Middle frontal gyrus (tissue), 1 donor: ENCODE results near the gene PHOX2A.

Experiments used
- DNase-seq: peaks from one replicate; pipeline ENCODE4 v3.0.0-alpha.2; 2015; ENCODE audit warnings: low spot score; ENCODE audit errors: extremely low spot score

PHOX2A gene

DNA sequence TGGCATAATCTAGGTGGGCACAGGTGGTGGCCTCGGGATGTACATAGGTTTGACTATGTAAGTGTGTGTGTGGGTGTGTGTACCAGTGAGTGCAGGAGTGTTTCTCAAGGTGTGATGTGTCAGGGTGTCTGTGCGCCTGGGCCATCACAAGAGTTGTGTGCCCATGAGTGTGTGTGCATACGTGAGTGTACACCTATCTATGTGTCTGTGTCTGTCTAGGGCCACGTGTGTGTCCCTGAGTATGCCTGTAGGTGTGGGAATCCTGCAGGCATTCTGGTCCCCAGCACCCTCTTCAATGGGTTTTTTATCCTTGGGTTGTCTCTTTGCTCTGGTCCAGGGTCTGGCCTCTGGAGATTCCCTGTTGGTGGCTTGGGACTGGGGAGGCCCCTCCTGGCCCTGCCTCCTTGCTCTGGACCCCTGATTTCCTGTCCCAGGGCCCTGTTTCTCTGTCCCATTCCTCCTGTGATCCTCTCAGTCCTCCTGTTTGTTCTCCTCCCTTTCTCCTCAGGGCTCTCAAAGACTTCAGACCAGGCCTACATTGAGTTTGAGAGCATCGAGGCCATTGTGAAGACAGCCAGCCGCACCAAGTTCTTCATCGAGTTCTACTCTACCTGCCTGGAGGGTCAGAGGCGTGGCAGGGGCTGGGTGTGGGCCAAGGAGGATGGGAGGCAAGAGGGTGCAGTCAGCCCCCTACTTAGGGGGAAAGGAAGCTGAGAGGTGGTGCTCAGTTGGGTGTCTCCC lies 10.0 kb downstream of the PHOX2A start:
- DNase-seq, result no peak

DNA sequence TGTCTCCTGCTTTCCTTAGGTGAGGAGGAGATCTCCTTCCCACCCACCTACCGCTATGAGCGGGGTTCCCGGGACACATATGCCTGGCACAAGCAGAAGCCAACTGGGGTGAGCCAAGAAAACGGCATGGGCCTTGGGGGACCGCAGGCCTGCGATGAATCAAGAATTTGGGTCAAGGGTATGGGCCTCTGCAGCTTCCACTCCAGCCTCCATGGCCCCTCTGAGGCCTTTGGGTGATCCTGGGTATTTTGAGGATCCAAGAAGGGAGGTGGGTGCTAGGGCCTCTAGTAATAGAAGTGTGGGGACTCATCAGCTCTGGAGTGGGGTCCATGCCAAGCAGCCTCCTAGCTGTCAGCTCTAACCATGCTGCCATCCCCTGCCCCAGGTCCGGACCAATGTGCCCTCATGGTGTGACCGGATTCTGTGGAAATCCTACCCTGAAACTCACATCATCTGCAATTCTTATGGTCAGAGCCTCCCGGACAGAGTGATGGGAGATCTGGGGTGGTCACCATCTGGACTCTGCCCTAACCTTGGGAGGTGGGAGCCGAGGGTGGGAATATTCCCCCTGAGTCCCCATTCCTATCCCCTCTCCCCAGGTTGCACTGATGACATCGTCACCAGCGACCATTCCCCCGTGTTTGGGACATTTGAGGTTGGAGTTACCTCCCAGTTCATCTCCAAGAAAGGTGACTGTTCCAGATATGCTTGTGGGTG lies 10.8 kb downstream of the PHOX2A start:
- DNase-seq, result no peak

DNA sequence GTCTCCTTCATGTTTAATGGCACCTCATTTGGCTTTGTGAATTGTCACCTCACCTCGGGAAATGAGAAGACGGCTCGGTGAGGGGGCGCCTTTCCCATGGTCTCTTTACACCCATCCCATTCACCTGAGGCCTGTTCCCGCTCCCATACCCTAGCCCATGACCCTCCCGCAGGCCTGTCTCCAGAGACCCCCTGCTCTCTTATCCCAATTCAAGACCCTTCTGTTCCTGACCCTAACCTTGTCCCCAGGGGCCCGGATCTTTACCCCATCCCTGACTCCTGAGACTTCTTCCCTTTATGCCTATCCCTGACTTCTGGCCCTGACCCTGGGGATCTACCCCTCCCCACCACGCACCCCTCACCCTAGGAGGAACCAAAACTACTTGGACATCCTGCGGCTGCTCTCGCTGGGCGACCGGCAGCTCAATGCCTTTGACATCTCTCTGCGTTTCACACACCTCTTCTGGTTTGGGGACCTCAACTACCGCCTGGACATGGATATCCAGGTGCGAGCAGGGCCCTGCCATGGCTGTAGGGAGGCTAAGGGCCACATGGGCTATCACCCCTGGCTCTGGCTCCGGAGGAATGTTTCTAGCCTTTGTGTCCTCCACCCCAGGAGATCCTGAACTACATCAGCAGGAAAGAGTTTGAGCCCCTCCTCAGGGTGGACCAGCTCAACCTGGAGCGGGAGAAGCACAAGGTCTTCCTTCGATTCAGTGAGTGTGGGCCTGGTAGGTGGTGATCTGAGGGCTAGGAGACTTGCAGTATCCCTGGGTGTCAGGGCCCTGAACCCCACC lies 11.5 kb downstream of the PHOX2A start:
- no peak for DNase-seq

DNA sequence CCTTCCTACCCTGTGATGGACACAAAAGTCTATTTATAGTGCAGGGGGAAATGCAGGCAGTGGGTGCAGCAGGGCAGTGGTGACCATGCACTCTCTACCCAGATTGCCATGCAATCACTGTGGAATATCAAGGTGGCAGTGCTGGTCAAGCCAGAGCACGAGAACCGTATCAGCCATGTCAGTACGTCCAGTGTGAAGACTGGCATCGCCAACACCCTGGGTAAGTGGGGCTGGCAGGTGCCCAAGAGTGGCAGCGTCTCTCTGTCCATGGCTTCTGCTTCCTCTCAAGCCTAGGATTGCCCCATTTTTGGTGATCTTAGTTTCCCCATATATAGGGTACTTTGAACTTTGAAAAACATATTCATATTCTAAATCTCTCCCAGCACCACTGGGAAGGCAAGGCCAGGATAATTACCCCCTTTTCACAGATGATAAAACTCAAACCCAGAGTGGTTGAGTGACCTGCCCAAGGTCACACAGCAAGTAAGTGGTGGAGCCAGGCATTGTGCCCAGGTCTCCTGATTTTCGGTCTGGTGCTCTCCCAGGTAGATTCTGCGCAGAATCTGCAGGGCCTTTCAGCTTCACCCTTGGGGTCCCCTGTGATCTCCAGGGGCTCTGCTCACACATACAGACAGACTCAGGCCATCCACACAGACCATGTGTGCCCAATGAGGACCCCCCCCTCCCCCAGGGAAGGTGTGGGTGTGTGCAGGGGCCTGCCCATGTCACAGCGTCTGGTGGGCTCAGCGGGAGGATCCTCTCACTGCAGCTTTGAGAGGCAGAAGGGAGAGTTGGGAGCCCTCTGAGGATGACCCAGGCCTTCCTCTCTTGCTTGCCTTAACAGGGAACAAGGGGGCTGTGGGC lies 12.3 kb downstream of the PHOX2A start:
- no peak for DNase-seq

DNA sequence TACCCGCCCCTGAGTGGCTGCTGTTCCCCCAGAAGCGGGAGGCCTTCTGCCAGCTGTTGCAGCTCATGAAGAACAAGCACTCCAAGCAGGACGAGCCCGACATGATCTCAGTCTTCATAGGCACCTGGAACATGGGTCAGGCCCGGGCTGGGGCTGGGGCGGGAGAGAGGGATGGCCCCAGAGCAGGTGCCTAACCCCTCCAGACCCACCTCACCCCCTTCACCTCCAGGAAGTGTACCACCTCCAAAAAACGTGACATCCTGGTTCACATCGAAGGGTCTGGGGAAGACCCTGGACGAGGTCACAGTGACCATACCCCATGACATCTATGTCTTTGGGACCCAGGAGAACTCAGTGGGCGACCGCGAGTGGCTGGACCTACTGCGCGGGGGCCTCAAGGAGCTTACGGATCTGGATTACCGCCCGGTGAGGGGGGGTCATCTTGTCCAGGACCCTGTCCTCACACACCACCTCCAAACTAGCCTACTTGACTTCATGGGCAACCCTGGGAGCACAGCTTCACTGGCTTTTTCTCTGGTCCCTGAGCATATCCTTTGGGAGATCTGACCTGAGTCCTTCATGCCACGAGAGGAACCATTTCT lies 13.1 kb downstream of the PHOX2A start:
- DNase-seq, result no peak

DNA sequence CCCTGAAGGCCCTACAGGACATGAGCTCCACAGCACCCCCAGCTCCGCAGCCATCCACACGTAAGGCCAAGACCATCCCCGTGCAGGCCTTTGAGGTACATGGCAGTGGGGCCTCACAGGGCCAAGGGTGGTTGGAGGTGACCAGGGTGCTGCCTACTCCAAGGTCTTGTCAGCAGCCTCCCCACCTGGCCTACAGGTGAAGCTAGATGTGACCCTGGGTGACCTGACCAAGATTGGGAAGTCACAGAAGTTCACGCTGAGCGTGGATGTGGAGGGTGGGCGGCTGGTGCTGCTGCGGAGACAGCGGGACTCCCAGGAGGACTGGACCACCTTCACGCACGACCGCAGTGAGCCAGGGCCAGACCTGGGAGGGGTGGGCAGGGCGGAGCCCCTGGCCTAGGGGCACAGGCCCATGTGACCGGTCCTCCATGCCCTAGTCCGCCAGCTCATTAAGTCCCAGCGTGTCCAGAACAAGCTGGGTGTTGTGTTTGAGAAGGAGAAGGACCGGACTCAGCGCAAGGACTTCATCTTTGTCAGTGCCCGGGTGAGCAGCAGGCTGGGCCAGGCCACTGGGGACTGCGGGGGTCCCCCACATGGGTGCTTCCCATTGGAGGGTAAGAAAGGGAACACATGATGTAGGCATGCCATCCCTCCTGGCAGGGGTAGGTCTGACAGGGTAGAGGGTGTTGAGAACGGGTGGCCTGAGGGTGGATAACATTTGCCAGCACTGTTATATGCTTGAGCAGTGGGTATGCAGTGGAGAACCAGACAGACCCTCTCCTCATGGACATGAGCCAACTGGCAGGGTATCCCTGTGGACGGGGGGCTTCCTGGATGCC lies 13.8 kb downstream of the PHOX2A start:
- DNase-seq, result no peak

DNA sequence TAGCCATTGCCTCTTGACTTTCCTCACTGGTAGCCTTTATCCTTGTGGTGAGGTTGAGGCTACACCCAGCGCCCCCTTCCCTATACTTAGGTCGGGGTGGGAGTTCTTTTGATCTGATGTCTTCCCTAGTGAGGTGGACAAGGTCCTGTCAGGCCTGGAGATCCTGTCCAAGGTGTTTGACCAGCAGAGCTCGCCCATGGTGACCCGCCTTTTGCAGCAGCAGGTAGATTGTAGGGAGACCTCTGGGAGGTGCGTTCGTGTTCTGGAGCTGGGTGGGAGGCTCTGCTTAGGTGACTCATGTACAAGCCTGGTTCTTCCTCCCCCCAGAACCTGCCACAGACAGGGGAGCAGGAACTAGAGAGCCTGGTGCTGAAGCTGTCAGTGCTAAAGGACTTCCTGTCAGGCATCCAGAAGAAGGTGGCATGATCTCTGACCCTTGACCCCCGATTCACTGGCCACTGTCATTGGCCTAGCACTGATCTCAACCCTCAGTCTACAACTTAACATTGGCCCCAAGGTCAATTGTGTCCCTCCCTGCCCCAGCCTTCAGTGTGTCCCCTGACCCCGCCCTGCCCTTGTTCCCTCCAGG lies 14.5 kb downstream of the PHOX2A start:
- DNase-seq, result no peak

DNA sequence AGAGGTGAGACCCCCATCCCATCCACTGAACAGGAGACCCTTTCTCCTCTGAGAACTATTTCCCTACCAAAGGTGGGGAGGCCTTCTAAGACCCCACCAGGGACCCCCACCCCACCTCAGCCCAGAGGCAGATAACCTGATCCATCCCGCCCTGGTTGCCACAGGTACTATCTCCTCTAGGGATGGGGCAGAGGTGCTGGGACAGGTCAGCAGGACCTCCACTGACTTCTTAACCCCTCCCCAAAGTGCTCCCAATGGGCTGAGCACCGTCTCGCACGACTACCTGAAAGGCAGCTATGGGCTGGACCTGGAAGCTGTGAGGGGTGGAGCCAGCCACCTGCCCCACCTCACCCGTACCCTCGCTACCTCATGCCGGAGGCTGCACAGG lies 15.1 kb downstream of the PHOX2A start:
- no peak for DNase-seq

DNA sequence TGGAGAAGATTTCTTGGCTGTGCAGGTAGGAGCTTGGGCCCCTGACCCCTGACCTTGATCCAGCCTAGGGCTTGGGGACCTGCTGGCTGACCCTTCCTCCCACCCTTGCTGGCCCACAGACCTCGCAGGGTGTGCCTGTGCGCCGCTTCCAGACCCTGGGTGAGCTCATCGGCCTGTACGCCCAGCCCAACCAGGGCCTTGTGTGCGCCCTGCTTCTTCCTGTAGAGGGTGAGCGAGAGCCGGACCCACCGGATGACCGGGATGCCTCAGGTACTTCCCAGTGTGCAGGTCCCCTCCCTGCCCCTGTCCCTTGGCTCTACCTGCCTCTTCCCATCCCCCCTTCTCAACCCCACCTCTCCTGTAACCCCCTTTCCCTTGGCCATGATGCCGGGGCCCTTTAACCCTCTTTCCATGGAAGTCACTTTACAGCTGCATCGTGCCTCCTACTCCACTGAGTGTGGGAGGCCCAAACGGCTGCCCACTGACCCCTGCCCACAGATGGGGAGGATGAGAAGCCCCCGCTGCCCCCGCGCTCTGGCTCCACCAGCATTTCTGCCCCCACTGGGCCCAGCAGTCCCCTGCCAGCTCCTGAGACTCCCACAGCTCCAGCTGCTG lies 15.6 kb downstream of the PHOX2A start:
- DNase-seq, result no peak

DNA sequence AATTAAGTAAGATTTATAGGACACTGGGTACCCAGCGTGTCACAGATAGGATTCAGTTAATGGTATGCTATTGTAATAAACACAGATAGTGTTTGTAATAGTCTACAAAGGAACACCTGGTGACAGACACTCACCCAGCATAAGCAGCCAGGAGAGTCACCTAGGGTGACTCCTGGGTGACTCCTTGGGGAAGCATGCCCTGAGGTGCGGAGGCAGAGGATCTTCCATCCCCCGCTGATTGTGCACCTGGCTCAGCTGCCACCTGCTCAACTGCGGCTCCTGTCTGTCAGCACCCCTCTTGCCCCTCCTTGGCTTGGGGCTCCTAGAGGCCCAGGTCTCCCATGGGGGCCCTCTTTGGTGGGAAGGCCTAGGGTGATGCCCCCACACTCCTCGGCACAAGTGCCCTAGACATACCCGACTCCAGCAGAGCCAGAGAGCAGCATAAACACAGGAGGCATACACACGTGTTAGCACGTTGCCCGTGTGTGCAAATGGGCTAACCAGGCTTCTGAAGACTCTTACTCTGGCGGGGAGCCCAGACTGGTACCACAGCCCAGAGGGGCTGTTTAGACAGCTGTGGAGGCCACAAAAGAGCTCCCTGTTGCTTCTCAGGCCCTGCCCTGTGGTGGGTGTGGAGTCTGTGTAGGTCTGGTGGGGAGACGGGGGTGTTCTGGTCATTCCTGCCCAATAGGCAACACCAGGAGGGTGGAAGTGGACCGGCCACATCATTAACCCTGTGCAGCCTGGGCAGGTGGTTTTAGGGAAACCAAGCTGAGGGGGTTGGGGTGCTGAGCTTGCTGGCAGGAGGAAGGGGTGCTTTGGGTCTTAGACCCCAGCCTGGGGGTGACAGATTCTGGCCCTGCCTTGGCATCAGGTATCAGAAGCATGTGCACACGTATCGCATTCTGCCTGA lies 16.4 kb downstream of the PHOX2A start:
- DNase-seq, result no peak

DNA sequence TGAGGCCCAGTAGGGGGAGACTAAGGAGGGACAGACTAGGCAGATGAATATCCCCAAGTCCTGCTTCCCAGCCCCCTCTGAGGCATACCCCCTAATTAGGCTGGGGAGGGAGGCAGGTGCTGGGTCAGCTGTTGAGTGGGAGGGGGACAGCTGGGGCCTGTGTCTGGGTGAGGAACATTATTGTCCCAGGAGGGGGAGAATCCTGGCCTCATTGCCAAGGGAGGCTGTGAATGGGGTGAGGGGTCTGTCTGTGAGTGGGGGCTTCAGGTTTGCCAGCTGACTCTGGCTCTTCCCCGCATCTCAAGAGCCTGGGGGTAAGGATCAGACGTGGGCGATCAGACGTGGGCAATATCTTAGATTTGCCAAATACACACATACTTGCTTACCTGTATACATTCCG lies 17.3 kb downstream of the PHOX2A start:
- DNase-seq, result no peak

DNA sequence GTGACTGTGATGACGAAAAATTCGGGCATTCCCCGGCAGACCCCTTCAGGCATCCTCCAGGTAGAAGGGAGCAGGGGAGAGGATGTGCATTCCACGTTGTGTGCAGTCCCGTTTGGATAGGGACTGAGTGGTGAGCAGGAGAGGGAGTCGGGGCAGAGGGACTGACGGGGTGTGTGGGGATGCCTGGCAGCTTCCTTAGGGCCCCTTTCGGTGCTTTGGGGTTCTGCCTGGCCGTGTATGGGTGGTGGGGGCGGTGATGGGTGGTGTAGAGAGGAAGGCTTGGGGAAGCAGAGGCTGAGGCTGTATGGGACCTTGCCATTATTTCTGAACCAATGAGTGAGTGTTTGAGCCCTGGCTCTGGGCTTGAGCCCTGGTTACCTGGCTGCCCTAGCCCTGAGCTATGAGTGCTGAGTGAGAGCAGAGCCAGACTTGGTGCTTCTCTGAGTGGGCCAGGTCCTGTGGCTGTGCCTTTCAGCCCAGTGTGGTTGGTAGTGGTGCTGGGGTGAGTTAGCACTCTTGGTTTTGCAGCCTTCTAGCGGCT lies 18.5 kb downstream of the PHOX2A start:
- no peak for DNase-seq

DNA sequence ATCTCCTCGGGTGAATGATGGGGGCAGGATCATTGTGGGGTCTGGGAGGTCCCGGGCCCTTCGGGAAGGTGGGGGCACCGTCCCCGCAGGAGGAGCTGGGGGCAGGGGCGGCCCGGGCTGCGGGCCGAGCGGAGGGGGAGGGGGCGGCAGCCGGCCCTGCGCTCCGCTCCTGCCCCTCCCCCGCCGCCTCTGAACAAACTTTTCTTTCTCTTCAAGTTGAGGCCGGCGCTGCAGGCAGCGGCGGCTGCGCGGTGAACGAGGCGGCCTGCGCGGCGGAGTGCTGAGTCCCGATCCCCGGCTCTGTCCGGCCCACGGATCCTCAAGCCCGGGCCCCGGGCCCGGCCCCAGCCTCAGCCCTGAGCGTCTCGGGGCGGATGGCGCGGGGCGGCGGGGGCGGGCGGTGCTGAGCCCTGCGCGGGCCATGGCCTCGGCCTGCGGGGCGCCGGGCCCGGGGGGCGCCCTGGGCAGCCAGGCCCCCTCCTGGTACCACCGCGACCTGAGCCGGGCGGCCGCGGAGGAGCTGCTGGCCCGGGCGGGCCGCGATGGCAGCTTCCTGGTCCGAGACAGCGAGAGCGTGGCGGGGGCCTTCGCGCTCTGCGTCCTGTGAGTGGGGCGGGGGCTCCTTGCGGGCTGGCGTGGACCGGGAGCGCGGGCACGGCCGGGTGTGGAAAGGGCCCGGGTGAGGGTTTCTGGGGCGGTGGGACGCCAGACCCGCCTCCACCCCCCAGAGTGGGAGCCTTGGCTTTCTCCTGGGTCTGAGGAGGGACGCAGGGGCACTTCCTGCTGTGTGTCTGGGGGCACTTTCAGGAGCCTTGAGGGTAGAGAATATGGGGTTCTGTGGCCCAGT lies 19.2 kb downstream of the PHOX2A start, which contains the start of gene INPPL1:
TSS of gene INPPL1 (plus strand) at position 204 of the 847 bp plus-strand sequence. CDS start at position 422, 218 bp downstream.
- DNase-seq, result no peak

DNA sequence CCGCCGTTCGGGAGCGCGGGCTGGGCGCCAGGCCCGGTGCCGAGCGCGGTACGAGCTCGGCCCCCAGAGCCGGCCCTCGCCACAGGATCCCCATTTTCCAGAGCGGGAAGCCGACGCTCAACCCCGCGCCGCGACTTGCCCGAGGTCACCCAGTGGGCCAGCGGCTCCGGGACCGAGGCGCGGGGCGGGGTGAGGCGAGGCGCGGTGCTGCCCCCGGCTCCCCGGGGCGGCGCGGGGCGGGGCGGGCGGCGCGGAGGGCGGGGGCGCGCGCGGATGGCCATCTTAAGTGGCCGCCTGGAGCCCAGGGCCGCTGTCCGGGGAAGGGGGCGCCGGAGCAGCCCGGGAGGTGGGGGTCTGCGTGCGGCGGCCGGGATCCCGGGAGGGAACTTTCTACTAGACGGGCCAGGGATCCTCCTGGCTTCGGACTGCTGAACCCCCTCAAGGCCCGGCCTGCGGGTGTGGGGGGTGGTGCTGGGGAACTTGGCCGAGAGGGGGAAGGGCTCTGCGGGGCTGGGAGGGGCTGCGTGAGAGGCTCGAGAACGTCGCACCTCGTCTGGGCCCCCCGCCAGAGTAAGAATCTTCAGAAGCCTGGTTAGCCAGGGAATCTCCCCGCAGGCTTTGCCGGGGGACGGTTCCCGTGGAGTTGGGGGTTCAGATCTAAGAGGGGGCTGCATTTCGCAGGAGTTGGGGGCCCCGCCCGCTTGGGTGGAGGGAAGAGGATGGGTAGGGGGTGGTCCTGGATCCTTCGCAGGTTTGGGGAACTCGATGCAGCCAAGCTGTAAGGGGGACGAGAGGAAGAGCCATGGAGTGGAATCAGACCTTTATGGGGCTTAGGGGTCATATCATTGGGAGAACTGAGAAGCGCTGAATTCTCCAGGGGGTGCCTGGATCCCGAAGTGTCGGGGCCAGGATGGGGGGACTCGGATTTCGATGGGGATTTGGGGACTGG lies 20.1 kb downstream of the PHOX2A start:
- no peak for DNase-seq

DNA sequence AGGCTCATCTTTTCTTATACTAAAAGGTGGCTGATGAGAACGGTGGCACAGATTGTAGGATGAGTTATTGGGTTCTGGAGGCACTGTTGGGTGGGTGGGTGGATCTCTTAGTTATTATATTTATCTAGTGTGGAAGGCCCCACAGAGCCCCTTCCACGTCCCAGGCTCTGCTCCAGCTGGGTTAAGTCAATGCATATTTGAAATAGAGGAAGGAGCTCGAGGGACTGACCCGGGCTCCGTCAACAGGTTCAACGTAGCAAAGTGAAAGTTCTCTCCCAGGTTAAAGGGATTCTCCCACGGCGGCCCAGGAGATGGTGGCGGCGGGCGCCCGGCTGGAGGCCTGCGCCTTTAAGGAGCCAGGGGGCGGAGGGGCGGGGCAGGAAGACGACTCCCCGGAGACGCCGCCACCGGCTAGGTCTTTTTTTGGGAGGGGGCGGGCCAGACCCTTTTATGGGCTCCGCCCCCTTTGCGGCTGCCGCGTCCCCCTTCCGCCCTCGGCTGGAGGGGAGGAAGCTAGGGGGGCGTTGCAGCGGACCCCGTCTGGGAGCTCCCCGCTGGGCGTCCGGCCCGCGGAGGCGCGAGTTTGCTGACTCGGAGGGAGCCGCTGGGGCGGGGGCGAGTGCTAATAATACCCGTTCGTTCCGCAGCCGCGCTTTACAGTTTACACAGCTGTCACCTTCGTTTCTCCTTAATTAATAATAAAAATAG lies 20.9 kb downstream of the PHOX2A start:
- DNase-seq, result peak; percentile 46
